Kidney (tissue), 14 donors: ENCODE data around the gene NKPD1. TPM values are rescaled to one million over a fixed set of nuclear protein-coding genes. Genes with fewer than 3 reads are reported as not detected.

Source experiments
- DNase-seq, 5 donors: peaks; one replicate each; pipeline ENCODE4 v3.0.0-alpha.2; 2013 to 2020
- FAIRE-seq: peaks from 2 replicates; lab custom pipeline; 2012; peaks lifted over from hg19 to GRCh38; lab: Jason Lieb, UNC
- H3K27ac ChIP-seq, 2 donors: one replicate each; pipeline ENCODE4 v1.7.0; 2013; ENCODE audit warnings: low read depth in 2 of 2, low read length in 2 of 2, inconsistent platforms in 1 of 2
- H3K27me3 ChIP-seq: one replicate; pipeline ENCODE4 v1.7.1; 2013; ENCODE audit warnings: low read length, inconsistent platforms; ENCODE audit not compliant: control insufficient read depth, insufficient read depth
- H3K36me3 ChIP-seq, 3 donors: one replicate each; pipeline versions ENCODE4 v1.7.0 to v1.7.1; 2013; ENCODE audit warnings: low read length in 3 of 3, control low read depth in 1 of 3, inconsistent platforms in 1 of 3; ENCODE audit not compliant: insufficient read depth in 3 of 3, control insufficient read depth in 2 of 3
- H3K4me1 ChIP-seq, 3 donors: one replicate each; pipeline versions ENCODE4 v1.7.0 to v1.7.1; 2013; ENCODE audit warnings: low read length in 3 of 3, inconsistent platforms in 1 of 3, low read depth in 1 of 3; ENCODE audit not compliant: control insufficient read depth in 2 of 3, insufficient read depth in 2 of 3
- H3K4me3 ChIP-seq, 3 donors: one replicate each; pipeline versions ENCODE4 v1.7.0 to v1.8.1; 2013; ENCODE audit warnings: low read length in 3 of 3, control low read depth in 1 of 3, inconsistent platforms in 1 of 3
- H3K9ac ChIP-seq, 3 donors: one replicate each; pipeline versions ENCODE4 v1.7.0 to v1.7.1; 2013; ENCODE audit warnings: low read length in 3 of 3, control low read depth in 1 of 3, inconsistent platforms in 1 of 3
- H3K9me3 ChIP-seq, 3 donors: one replicate each; pipeline versions ENCODE4 v1.7.0 to v1.7.1; 2013; ENCODE audit warnings: low read length in 3 of 3, control low read depth in 1 of 3, inconsistent platforms in 1 of 3; ENCODE audit not compliant: control insufficient read depth in 2 of 3, insufficient read depth in 1 of 3
- CTCF ChIP-seq: IDR thresholded peaks from 3 replicates; pipeline ENCODE4 v1.5.1; 2012; ENCODE audit warnings: mild to moderate bottlenecking, moderate library complexity, borderline replicate concordance; ENCODE audit not compliant: insufficient read depth; ENCODE audit errors: extremely low read depth
- intact Hi-C: fragments of 100-400 bp; cut with DNase I; formaldehyde crosslinking; loops from one replicate; pipeline ENCODE4 v1.11.1; 2022
- polyA plus RNA-seq: library from polyadenylated mRNA; stranded (reverse); fragments of 350-450 nt; fragmentation: Illumina TruSeq; extraction: RNeasy Lipid Tissue Mini Kit (QIAGEN cat#74804); gene quantifications from one replicate; pipeline ENCODE4 v1.2.3, GENCODE V29; 2014; ENCODE audit warnings: low read depth, low replicate concordance; ENCODE audit not compliant: insufficient read depth
- total RNA-seq: library from RNA; stranded (reverse); fragmentation: NEBNext Ultra II Directional; extraction: Animal tissue kit (Norgen Biotek cat#: 25700); gene quantifications from one replicate; pipeline ENCODE4 v1.2.1, GENCODE V29; 2021
- donor health status: control.
- donor health status: control.
- donor health status: control.
- donor health status: control.
- donor health status: control.
- donor health status: DM: yes; HTN: yes; CAD: no.
- donor health status: Normal renal cell carcinoma (clear cell type).

The NKPD1 gene
- total and polyA plus RNA-seq, 2 donors from 2014 or later, result 0.09 TPM; not detected in 1

- no peak for FAIRE-seq
- no peak overlapping the region for H3K27ac ChIP-seq
- peaks cover 0 to 15% (median 0%) of the 10 kb centered on the region in 3 donors for H3K4me1 ChIP-seq
- no peak for TF ChIP-seq CTCF
- no peak overlapping the region for H3K4me3 ChIP-seq
- no peak for DNase-seq
- no peaks in the 10 kb centered on the region for H3K27me3 ChIP-seq
- no peak overlapping the region for H3K9ac ChIP-seq
- intact Hi-C loops, result loop anchor here (10.0 kb wide), 1 partner anchor 149 kb away; the partner anchor contains the start of gene CLASRP
- no peaks in the 10 kb centered on the region for H3K9me3 ChIP-seq
- H3K36me3 ChIP-seq, result no peaks in the 10 kb centered on the region
Observed at GRCh38 chr19:45184115-45184514, 23.3 kb upstream of the NKPD1 start.

GRCh38 chr19:45182758-45183157 is 22.0 kb upstream of the NKPD1 start:
- Histone ChIP-seq H3K9ac (no peak overlapping the region), H3K4me3 (no peak overlapping the region), H3K27ac (no peak overlapping the region), H3K9me3 (no peaks in the 10 kb centered on the region), H3K36me3 (no peaks in the 10 kb centered on the region), H3K4me1 (peaks cover 0 to 15% (median 0%) of the 10 kb centered on the region in 3 donors), H3K27me3 (no peaks in the 10 kb centered on the region)
- intact Hi-C loops, result loop anchor here (10.0 kb wide), 1 partner anchor 148 kb away; the partner anchor contains the start of gene CLASRP
- no peak for DNase-seq
- TF ChIP-seq CTCF, result no peak
- no peak for FAIRE-seq

DNA sequence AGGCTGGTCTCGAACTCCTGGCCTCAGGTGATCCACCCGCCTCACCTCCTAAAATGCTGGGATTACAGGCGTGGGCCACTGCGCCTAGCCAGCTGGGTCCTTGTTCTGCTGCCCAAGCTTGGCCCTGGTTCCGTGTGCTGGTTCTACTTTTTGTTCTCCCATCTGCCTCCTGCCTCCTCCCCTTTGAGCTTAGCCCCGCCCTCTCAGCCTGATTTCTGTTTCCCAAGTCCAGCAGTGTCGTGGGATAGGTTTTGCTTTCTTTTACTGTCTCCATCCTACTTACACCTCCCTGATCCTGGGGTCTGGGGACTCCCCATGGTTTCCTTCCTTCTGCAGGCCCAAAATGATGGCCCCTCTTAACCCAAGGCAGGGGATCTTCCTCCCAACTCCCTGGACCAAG is 20.2 kb upstream of the NKPD1 start:
- Histone ChIP-seq H3K9me3 (no peaks in the 10 kb centered on the region), H3K9ac (no peak overlapping the region), H3K4me1 (peaks cover 0 to 19% (median 4%) of the 10 kb centered on the region in 3 donors), H3K27ac (no peak overlapping the region), H3K36me3 (no peaks in the 10 kb centered on the region), H3K27me3 (no peaks in the 10 kb centered on the region), H3K4me3 (no peak overlapping the region)
- no peak for TF ChIP-seq CTCF
- intact Hi-C loops, result loop anchor here (10.0 kb wide), 1 partner anchor 146 kb away; the partner anchor contains the start of gene CLASRP
- DNase-seq (no peak), FAIRE-seq (no peak)
